NCI-H82 treated with DMSO at 0.1 percent for 48 hours (cell line): Measurements from ENCODE around the gene POFUT1.
A peak's percentile ranks its signal among the peaks of the same experiment; 100 is the strongest.
"Not testable (repeated sequence)": the region's sequence is repeated elsewhere in the genome, so short reads cannot be mapped to it uniquely, and the experiment has no call there.

Experiments
- DNase-seq: peaks from one replicate; lab custom pipeline; 2025; ENCODE audit not compliant: unreplicated experiment; lab: John Stamatoyannopoulos, UW

The POFUT1 gene

DNA sequence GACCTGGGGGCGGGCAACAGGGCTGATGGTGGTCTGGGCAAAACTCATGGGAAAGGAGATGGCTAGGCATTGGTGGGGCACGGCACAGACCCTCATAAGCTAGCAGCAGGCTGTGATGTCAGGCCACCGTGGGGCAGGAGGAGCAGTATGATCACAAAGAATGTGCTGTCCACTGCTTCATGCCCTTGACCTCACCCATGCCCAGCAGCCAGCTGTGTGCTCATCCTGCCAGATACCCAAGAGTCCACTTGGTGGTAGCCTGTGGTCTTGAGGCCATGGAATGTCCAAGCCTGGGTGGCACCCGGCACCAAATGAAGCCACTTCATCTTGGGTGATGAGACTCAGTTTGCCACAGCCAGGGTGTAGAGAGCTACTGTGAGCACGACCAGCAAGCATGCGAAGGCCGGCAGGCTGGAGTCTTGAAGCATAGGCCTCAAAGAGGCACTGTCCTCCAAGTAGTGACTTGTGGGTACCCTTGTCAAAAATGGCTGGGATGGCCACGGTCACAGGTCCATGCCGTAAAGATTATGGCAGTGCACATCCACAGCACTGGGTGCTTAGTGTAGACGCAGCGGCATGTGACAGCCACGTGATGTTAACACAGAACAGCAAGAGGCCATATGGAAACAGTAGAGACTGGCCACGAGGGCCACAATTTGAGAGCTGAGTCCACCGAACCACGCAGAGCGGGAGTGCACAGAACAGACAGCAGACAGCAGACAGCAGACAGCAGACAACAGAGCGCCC lies 19.1 kb upstream of the POFUT1 start:
- DNase-seq = no peak

DNA sequence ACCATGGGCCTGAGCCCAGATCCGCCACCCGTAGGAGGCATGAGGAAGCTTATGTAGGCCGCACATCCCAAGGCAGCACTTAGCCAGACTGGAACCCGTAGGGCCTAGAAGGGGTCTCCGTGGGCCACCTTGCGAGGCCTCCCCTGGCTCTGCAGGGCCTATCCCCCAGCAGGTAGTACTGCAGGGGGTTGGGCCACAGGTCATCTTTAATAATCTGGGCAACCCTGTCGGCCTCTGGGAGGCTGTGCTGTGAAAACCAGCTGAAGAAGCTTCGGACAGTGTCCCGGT lies 18.6 kb upstream of the POFUT1 start:
- no peak for DNase-seq

DNA sequence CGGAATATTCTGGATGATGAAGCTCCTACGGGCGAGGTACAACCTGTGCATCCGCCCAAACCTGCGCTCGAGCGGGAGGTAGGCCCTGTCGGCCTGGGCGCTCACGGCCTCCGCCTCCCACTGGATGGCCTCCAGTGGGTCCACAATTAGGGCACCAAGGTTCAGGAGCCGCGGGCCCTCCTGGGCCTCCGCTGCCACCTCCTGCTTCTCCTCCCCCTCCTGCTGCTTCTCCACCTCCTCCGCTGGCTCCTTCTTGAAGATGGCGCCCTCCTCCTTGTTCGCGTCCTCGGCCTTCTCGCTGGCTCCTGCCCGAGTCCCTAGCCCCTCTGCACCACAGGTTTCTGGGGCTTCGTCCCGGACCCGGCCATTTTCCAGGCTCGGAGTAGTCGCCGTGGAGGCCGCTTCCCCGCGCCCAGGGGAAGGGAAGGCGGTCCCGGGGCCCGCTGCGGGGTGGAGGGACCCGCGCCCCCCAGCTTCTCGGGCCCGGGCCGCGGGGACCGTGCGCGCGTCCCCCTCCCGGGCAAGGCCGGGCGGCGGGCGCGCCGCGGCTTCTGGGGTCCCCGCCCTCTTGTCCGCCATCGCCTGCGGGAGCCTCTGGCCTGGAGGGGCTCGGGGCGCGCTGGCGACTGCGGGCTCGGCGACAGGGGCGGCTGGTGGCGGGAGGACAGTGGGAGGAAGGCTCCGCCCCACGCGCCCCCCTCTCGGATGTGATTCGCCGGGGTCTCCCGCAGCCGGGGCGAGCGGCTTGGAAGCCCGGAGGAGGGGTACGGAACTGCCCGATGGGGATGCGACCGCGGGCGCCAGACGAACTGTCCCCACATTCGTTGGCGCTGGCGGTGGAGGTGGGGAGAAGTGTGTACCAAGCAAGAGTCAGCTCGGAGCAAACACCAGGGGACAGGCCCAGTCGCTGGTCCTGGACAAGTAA lies 17.7 kb upstream of the POFUT1 start:
- DNase-seq = no peak

DNA sequence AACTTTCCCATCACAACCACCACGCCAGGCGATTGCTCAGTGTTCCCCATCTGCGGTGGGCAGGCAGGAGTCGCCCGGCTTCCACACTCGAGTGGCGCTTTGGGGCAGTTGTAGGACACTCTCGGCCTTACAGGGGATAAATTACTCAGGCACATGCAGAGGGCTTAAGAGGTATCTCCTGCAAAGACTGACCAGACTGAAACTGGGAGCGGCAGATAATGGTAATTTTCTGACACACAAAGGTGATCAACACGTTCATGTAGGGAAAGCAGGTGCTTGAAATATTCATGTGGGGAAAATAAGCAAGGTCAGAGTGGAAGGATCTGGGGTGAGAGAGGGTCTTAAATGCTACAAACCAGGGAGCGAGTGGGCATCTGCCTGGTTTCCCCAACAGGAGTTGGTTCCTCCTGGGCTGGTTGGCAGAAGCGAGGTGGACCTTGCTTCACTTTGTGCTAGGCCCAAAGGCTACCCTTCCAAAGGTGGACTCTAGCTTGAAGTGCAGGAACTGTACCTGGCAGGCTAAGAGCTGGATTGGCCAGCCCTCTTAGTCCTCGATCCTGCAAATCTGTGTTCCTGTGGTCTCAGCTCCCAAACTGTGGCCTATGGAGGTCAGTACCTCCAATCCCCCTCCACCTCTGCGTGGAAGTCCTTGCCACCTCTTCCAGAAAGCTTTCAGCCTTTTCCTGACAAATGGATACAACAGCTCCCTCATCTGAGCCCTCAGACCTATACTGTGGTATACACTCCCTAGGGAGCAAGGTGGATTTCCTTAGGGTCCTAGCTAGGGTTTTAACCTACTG lies 16.9 kb upstream of the POFUT1 start:
- peak; percentile 13 for DNase-seq

DNA sequence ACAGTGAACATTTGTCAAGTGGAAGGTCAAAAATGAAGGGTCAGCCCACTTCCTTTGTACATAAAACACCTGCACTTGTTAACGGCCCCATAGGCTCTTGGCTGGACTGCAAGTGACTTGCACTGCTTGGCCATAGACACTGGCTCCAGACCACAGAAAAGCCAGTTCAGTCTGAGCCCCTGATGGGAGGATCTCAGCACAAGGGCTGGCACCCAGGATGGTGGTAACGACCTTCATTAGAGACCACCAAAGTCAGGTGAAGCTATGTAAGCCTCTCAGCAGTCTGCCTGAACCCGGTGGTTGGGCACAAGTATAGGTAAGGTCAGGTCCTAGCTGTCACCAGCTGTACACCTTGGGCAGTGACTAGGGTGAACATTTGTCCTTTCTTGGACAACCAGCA lies 16.3 kb upstream of the POFUT1 start:
- no peak for DNase-seq

DNA sequence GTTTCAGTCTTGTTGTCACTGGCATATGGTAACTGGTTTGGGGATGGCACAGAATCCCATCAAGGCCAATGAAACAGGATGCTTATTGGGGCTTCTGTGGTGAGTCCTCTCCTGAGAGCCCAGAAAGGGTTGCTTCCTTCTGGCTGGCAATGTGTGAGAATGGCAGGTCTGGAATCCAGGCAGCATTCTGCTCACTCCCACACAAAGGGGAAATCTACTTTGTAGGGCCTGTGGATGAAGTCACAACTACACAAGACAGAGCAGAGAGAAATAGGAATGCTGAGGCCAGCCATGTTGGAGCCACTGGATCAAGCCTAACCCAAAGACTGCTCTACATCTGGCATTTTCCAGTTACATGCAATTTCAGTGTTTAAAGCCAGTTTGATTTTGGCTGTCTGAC lies 15.8 kb upstream of the POFUT1 start:
- DNase-seq = no peak

DNA sequence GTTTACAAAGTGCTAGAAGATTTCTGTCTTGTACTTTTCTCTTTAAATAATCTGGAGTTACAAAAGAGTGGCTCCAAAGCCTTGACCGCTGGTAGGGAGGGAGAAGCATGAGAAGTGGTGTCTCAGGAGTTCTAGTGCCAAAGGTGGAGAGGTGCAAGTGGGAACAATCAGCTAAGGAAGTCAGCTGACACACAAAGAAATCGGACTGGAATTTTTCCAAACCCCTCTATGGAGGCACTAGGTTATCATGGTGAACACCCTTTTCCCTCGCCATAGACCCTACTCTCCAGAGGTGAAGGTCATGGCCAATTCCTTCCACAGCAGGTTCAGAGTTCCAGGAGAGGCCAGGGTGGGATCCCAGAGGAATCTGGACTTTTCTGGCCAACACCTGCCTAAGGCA lies 15.0 kb upstream of the POFUT1 start:
- DNase-seq = no peak

DNA sequence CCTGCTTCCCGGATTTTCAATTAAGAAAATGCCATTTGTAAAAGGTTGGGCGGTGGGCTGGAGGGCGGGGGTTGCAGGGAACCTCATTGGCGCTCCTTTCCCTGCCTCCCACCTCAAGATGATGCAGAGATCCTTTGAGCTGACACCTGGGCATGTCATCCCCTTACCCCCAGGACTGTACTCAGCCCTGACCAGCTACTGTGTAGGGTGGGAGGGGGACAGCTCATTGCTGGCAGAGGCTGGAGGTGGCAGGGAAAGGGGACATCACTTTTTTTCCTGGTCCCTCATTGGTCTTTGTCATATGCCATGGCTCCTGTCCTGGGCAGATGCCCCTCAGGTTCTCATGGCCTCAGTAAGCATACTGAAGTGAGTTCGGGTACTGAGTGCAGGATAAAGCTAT lies 14.3 kb upstream of the POFUT1 start:
- not testable (repeated sequence) for DNase-seq

DNA sequence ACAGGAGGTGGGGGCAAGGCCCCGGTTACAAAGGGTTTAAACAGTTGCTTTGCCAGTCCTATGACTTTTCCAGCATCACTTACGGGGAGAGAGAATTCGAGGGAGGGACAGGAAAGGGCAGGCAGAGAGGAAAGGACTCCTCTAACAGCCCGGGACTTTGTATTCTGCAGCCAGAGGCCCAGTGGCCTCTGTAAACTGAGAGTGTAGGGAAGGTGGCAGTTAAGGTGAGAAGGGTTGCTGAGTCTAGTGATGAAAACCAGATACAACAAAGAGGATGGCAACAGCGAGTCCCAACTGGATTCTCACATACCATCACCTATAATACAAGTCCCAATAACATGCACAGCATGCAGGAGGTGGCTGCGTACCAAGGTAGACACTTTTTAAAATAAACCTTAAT lies 13.7 kb upstream of the POFUT1 start:
- no peak for DNase-seq

DNA sequence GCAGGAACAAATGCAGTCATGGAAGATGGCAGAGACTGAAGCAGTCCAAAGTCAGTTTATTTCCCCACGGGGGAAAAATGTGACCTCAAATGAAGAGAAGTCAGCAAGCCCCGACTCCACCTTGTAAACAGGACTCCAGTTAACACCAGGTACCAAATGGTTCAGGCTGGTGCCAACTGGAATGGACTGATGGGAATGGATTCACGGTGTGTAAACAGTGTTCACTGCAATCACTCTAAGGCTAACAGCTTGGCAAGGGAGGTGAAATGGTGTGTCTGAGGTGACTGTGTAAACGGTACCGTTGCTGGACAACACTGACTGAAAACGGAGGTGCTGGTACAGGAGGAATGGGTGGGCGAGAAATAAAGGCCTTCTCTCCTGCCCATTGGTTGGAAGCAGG lies 12.1 kb upstream of the POFUT1 start:
- no peak for DNase-seq

DNA sequence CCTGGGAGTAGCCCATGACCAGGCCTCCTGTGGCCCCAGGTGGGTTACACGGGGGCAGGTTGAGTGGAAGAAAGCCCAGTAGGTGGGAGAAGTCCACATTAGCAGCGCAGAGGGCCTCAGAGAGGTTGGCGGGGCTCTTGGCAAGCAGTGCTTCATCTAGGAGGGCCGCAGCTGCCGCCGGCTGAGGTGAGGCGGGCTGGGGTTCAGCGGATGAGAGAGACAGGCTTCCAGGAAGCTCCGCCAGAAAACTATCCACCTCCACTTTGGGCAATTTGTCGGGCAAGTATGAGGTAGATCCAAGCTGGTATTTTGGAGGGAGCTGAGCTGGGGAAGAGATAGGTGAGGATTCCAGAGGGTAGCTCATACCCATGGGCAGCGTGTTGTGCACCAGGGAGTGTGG lies 11.1 kb upstream of the POFUT1 start:
- DNase-seq = not testable (repeated sequence)

DNA sequence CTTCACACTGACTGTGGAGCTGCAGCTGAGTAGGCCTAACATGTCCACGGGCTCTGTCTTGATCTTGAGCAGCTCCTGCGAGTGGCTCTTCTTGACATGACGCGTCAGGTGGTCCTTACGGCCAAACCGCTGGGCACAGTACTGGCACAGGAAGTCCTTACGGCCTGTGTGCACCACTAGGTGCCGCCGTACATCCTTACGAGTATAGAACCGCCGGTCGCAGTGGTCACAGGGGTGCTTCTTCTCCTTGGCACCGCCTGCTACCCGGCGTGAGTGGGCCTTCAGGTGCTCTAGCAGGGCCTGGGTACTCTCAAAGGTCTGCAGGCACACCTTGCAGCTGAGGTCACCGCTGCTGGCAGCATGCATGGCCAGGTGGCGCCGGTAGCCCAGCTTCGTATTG lies 10.5 kb upstream of the POFUT1 start:
- DNase-seq = not testable (repeated sequence)

DNA sequence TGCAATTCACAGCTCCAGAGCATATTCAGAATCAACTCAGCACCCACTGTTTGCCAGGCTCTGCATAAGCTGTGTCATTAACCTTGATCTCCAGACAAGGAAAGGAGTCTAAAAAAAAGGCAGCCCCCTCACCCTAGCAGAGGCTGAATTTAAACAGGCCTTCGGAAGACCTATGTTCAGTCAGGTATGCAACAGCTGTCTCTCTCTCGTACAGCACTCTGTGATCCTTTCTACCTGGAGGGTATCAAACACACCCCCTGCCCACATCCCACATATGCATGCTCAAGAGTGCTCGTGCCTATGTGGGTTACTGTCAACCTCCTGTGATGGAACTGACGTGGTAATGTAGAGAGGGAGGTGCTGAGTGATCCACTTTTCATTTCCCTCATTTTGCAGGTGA lies 8.7 kb upstream of the POFUT1 start:
- DNase-seq = no peak

DNA sequence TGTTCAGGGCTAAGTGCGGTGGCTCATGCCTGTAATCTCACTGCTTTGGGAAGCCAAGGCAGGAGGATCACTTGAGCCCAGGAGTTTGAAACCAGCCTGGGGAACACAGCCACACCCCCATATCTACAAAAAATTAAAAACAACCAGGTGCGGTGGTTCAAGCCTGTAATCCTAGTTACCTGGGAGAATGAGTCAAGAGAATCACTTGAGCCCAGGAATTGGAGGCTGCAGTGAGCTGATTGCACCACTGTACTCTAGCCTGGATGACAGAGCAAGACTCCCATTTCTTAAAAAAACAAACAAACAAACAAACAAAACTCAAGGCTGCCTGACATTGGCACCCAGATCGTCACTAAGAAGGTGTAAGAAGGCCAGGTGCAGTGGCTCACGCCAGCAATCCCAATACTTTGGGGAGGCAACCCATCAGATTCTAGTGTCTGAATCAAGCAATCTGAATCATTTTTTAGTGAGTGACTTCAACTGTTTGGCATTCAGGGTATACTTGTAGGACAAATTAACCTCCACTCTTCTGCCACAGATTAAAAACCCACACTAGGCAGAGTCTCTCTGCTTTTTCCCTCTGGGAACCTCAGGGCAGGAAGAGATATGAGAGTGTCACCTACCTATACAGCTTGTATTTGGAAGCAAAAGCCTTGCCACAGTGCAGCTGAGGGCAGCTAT lies 6.2 kb upstream of the POFUT1 start:
- no peak for DNase-seq

DNA sequence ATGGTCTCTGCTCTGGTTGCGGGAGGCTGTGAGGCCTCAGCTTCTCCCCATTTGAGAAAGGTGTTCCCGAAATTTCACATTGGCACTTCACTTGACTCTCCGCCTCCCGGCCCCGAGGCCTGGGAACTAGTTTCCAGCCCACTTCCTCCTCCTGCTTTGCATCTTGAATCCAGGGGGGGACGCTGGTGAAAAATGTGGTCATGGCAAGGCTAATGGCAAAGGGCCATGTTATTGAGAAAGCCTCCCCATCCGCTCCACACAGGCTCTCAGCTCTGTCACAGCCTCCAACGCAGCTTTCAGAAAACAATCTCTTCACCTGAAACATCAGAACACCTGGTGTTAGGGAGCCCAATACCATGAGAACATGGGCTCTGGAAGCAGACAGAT lies 5.7 kb upstream of the POFUT1 start:
- DNase-seq = no peak

DNA sequence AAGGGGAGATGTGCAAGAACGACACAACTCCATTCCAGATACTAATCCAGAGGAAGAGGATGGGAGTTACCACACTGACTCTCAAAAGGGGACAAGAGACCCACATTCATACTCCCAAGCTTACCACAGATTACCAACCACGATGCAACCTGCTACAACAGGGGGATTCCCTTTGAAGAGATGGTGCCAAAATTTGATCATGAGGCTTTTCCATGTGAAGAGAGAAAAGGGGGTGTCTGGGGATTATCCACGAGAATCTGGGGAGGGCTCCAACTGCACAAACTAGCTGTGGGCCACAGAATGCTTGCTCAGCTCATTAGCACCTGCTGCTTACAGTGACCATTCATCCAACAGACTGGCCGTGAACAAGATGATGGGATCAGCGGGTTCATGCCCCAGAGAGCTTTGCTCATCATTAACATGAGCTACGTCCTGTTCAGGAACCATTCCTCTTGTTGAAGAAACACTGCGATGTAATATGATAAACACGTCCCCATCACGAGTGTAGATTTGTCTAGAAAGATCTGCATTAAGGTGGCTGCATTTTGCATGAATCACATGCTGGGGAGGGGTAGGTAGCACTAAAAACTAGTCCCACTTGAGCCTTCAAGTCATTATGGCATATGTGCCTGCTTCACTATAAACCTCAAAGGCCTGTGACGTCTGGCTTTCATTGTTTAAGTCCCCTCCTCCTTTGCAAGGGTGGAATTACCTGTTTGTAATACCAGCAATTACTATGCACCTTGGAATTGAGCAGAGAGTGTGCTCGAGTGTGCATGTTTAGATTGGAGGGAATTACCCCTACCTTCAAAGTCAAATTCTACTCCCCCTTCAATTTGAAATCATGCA lies 4.1 kb upstream of the POFUT1 start:
- DNase-seq = no peak

DNA sequence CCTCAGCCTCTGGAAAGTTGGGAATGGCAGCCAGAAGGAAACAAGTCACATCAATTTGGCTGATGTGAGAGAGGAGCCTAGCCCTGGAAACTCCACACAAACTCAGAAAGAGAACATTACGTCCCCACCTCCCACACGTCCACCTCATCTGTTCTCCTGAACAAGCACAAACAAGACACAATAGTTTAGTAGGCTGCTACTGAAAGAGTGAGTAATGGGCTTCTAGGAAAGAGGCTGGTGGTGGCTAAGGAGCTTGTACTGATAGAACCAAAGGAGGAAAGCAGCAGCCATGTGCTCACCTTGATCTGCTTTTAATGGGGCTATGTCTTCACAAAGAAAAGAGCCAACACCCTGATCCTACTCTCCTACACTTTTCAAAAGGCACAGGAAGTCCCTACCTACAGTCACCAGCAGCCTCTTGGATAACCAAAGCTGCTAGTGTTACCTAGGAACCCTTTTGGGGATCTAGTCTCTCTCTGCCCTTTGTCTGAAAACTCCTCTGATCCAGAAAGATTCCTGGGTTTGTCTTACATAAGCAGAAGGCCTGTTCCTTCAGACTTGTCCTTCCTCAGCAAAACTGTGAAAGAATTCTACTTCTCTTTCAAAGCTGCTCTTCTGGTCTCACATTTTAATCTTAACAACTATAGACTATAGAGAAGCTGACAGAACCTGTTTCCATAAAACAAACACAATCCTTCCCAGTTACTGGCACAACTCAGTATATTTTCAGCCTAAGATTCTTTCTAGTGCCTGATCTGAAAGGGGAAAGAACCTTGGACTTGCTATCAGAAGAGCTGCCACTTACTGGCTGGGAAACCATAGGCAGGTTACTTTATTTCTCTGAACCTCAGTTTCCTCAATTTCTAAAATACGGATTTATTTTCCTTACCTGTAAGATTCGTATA lies 3.2 kb upstream of the POFUT1 start:
- no peak for DNase-seq

DNA sequence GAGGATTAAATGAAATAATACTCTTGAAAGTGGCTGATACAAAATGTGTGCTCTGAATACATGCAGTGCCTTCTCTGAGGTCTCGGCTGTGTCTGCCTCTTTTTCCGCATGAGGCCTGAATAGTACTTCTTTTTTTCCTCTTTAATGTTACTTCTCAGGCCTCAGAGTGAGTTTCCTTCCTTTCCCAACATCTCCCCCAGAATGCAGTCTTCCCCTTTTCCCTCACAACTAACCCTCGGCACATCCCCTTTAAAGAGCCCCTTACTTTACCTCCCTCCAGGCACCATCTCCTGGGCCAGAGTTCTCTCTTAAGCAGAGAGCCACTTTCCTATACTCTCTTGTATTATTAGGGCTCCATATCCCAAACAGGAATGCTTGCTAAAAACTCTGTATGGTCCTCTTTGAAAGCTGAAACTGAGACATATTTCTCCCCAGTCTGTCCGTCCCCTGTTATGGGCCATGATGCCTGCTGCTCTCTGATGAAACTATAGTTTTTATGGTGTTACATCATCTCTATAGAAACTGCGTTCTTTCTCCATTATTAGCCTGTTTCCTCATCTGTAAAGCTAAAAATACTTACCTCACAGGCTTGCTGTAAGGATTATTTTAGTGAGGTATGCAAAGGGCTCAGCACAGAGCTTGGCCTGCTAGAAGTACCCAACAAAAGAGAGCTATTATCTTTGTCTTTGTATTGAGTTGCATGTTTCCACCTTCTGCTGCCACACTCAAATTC lies 2.4 kb upstream of the POFUT1 start:
- no peak for DNase-seq
